CD14-positive monocyte (primary cell): Measurements from ENCODE around the gene PPP1CC. TPM values are rescaled to one million over a fixed set of nuclear protein-coding genes. Genes with fewer than 3 reads are reported as not detected.

Experiments used
- DNase-seq, 3 donors: peaks; one replicate each; pipeline ENCODE4 v3.0.0-alpha.2; 2011 to 2022
- H2AFZ ChIP-seq: 2 replicates; pipeline ENCODE4 v1.6.0; 2012; ENCODE audit warnings: mild to moderate bottlenecking, low read depth, low read length, inconsistent platforms; ENCODE audit not compliant: insufficient read depth, poor library complexity, severe bottlenecking
- H3K27ac ChIP-seq, 2 donors: 1 replicate in 1 of 2; 2 replicates in 1 of 2; pipeline ENCODE4 v1.5.1; 2012 to 2013; ENCODE audit warnings: low read length in 2 of 2, control low read depth in 1 of 2, inconsistent platforms in 1 of 2, low read depth in 1 of 2, mild to moderate bottlenecking in 1 of 2
- H3K27me3 ChIP-seq, 2 donors: one replicate each; pipeline versions ENCODE4 v1.6.0 to v1.6.1; 2011 to 2013; ENCODE audit warnings: low read length in 2 of 2; ENCODE audit not compliant: control insufficient read depth in 2 of 2, insufficient read depth in 2 of 2
- H3K36me3 ChIP-seq, 2 donors: replicated peaks in 1 of 2; 1 replicate in 1 of 2; 2 replicates in 1 of 2; pipeline versions ENCODE4 v1.5.1 to v1.6.1; 2012 to 2013; ENCODE audit warnings: low read length in 2 of 2, control low read depth in 1 of 2, inconsistent platforms in 1 of 2, mild to moderate bottlenecking in 1 of 2; ENCODE audit not compliant: insufficient read depth in 2 of 2, control insufficient read depth in 1 of 2
- H3K4me1 ChIP-seq, 2 donors: 1 replicate in 1 of 2; 2 replicates in 1 of 2; pipeline versions ENCODE4 v1.5.1 to v1.6.1; 2012 to 2013; ENCODE audit warnings: low read length in 2 of 2, control low read depth in 1 of 2, inconsistent platforms in 1 of 2, mild to moderate bottlenecking in 1 of 2, moderate library complexity in 1 of 2; ENCODE audit not compliant: insufficient read depth in 2 of 2, control insufficient read depth in 1 of 2
- H3K4me2 ChIP-seq: replicated peaks from 2 replicates; pipeline ENCODE3; 2012; ENCODE audit warnings: low read length, moderate library complexity, mild to moderate bottlenecking; ENCODE audit not compliant: poor library complexity, severe bottlenecking; ENCODE audit errors: extremely low read depth
- H3K4me3 ChIP-seq, 3 experiments: fragments of 200-600 bp in 1 of 3; sonication (generic) in 1 of 3; replicated peaks in 1 of 3; 1 replicate in 2 of 3; 2 replicates in 1 of 3; pipeline ENCODE4 v1.5.1; 2011 to 2013; ENCODE audit warnings: low read length in 3 of 3, mild to moderate bottlenecking in 3 of 3, control low read depth in 2 of 3, low read depth in 2 of 3, inconsistent platforms in 1 of 3, moderate library complexity in 1 of 3
- H3K79me2 ChIP-seq: 2 replicates; pipeline ENCODE4 v1.6.0; 2012; ENCODE audit warnings: mild to moderate bottlenecking, control low read depth, inconsistent platforms, low read length, moderate library complexity; ENCODE audit not compliant: insufficient read depth
- H3K9ac ChIP-seq: 2 replicates; pipeline ENCODE4 v1.6.0; 2017; ENCODE audit warnings: low read length, mild to moderate bottlenecking; ENCODE audit not compliant: insufficient read depth, poor library complexity, severe bottlenecking
- H3K9me3 ChIP-seq, 2 donors: replicated peaks in 1 of 2; 1 replicate in 1 of 2; 2 replicates in 1 of 2; pipeline versions ENCODE4 v1.5.1 to v1.6.1; 2012 to 2013; ENCODE audit warnings: low read length in 2 of 2, control low read depth in 1 of 2; ENCODE audit not compliant: control insufficient read depth in 1 of 2, insufficient read depth in 1 of 2
- H4K20me1 ChIP-seq: 2 replicates; pipeline ENCODE4 v1.6.0; 2012; ENCODE audit warnings: mild to moderate bottlenecking, low read length, control low read depth, moderate library complexity; ENCODE audit not compliant: insufficient read depth
- H3K27ac Mint-ChIP-seq, 7 donors: one replicate each; pipeline ENCODE4 v1.8.0; 2020; ENCODE audit warnings: mild to moderate bottlenecking in 7 of 7, mixed read lengths in 7 of 7, moderate library complexity in 6 of 7, inconsistent platforms in 2 of 7
- H3K27me3 Mint-ChIP-seq, 3 donors: one replicate each; pipeline ENCODE4 v1.8.0; 2021 to 2022; ENCODE audit warnings: low read depth in 3 of 3, mild to moderate bottlenecking in 3 of 3, mixed read lengths in 3 of 3, moderate library complexity in 3 of 3, inconsistent platforms in 1 of 3
- H3K36me3 Mint-ChIP-seq, 2 donors: one replicate each; pipeline ENCODE4 v1.8.0; 2020; ENCODE audit warnings: mixed read lengths in 2 of 2, inconsistent platforms in 1 of 2, mild to moderate bottlenecking in 1 of 2
- H3K4me1 Mint-ChIP-seq: one replicate; pipeline ENCODE4 v1.8.0; 2020; ENCODE audit warnings: mild to moderate bottlenecking, mixed read lengths
- H3K4me3 Mint-ChIP-seq, 2 donors: one replicate each; pipeline ENCODE4 v1.8.0; 2020; ENCODE audit warnings: mild to moderate bottlenecking in 2 of 2, mixed read lengths in 2 of 2, moderate library complexity in 1 of 2
- H3K9me3 Mint-ChIP-seq, 7 donors: one replicate each; pipeline ENCODE4 v1.8.0; 2020 to 2022; ENCODE audit warnings: mixed read lengths in 7 of 7, mild to moderate bottlenecking in 6 of 7, moderate library complexity in 6 of 7, inconsistent platforms in 2 of 7
- WGBS: methylation state at CpG from one replicate; pipeline ENCODE4 v1.1.5; 2013; ENCODE audit warnings: missing lambda C conversion rate; ENCODE audit not compliant: insufficient coverage; 5-methylcytosine and 5-hydroxymethylcytosine counted together
- intact Hi-C, 2 donors: fragments of 100-400 bp; cut with micrococcal nuclease; formaldehyde crosslinking; loops; one replicate each; pipeline versions ENCODE4 v1.15.0 to v1.15.1; 2023
- polyA plus RNA-seq, 3 donors: library from polyadenylated mRNA; depleted of rRNA in 1 of 3; unstranded in 2 of 3; stranded (reverse) in 1 of 3; fragments of 300-500 nt in 2 of 3; fragments of >200 nt in 1 of 3; fragmentation: Illumina TruSeq in 2 of 3; gene quantifications; 1 replicate in 2 of 3; 2 replicates in 1 of 3; pipeline ENCODE4 v1.2.3, GENCODE V29; 2012 to 2021
- TF ChIP-seq, protein P1 (sequence below): fragments of 200-600 bp; IDR thresholded peaks from one replicate; pipeline ENCODE4 v1.8.0; 2022; ENCODE audit warnings: antibody characterized with exemption, mild to moderate bottlenecking

The PPP1CC gene
- polyA plus RNA-seq, 3 donors: 63.2 to 139 (median 128) TPM

DNA sequence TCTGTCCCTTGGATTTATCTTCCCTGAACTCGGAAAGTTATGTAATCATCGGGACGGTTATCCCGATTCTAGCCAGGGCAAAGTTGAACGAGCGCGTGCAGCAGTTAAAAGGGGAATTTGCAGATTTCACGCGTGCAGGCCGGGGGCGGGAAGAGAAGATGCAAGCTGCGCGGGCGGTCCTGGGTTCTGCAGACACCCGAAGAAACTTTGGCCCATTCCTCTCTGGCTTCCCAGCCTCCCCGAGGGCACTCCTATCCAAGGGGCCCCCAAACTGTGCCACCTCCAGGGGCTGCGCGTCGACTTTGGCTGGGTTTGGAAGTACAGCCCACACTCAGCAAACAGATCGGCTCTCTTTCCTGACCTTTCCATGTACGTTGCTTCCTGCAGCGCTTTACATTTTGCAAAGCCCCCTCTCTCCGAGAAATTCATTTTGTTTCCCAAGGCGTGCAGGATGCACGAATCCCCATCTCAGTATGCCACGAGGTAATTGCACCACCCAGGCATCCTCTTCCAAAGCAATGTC is 941 bp upstream of the PPP1CC start:
- 41% methylated on average over 26 of the region's 26 CpGs for WGBS
- Histone ChIP-seq H3K36me3 (no peaks in the 10 kb centered on the region), H3K27ac (no peak overlapping the region), H3K9me3 (no peaks in the 10 kb centered on the region), H3K79me2 (peaks cover 39% of the 10 kb centered on the region), H3K4me3 (peak overlapping the region; percentile 62 to 92 (median 81)), H2AFZ (peak overlapping the region; percentile 85), H3K9ac (peak overlapping the region; percentile 85), H3K4me2 (peak overlapping the region; percentile 85), H4K20me1 (peaks cover 34% of the 10 kb centered on the region), H3K4me1 (peaks cover 23 to 42% of the 10 kb centered on the region in 2 donors), H3K27me3 (no peaks in the 10 kb centered on the region)
- DNase-seq: peak in 1 of 3 donors; percentile 47
- Mint-ChIP-seq H3K27ac (peak overlapping the region in 1 of 7 donors; percentile 9), H3K9me3 (peaks cover 0 to 4% (median 0%) of the 10 kb centered on the region in 7 donors), H3K4me3 (peak overlapping the region; percentile 94 to 99), H3K36me3 (peaks cover under 1 to 5% of the 10 kb centered on the region in 2 donors), H3K27me3 (peaks cover 0 to 5% (median 2%) of the 10 kb centered on the region in 3 donors), H3K4me1 (peaks cover 48% of the 10 kb centered on the region)
- intact Hi-C loops: loop anchor here in 1 of 2 donors (5.0 kb wide), 1 partner anchor 51 kb away; no protein-coding TSS in a partner anchor
- TF ChIP-seq, protein P1, sequence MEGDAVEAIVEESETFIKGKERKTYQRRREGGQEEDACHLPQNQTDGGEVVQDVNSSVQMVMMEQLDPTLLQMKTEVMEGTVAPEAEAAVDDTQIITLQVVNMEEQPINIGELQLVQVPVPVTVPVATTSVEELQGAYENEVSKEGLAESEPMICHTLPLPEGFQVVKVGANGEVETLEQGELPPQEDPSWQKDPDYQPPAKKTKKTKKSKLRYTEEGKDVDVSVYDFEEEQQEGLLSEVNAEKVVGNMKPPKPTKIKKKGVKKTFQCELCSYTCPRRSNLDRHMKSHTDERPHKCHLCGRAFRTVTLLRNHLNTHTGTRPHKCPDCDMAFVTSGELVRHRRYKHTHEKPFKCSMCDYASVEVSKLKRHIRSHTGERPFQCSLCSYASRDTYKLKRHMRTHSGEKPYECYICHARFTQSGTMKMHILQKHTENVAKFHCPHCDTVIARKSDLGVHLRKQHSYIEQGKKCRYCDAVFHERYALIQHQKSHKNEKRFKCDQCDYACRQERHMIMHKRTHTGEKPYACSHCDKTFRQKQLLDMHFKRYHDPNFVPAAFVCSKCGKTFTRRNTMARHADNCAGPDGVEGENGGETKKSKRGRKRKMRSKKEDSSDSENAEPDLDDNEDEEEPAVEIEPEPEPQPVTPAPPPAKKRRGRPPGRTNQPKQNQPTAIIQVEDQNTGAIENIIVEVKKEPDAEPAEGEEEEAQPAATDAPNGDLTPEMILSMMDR: no peak

DNA sequence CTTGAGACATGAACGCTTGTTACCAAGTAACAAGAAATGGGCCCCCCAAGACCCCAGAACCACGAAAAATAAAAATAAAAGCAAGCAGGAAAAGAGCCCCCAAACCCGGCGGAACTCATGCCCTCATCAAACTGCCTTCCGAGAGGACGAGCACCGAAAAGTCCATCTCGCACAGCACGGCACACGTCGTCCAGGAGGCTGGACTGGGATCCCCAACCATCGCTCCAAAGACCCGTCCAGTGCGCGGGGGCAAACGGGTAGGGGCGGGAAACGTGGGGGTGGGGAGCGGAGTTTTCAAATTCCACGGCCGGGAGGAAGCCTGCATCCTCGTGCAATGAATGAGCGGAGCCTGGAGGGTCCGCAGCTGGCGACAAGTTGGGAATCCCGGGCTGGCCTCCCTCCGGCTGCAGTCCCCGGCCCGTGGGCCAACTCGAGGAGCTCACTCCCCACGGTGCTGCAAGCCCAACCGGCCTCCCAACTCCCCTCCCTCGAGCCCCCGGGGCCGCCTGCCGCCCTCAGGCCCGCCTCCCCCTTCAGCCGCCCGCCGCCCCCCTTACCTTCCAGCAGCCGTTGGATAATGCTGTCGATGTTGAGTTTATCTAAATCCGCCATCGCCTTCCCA is 484 bp downstream of the PPP1CC start:
- intact Hi-C loops: loop anchor here in 1 of 2 donors (5.0 kb wide), 1 partner anchor 50 kb away; no protein-coding TSS in a partner anchor
- Histone ChIP-seq H3K27me3 (no peaks in the 10 kb centered on the region), H3K27ac (peak overlapping the region; percentile 31 to 87), H3K4me1 (peaks cover 27 to 45% of the 10 kb centered on the region in 2 donors), H3K4me3 (peak overlapping the region; percentile 92 to 95 (median 95)), H3K9me3 (no peaks in the 10 kb centered on the region), H3K79me2 (peaks cover 54% of the 10 kb centered on the region), H3K4me2 (peak overlapping the region; percentile 85), H3K9ac (peak overlapping the region; percentile 85), H3K36me3 (peaks cover 0 to under 1% of the 10 kb centered on the region in 2 donors), H4K20me1 (peaks cover 48% of the 10 kb centered on the region), H2AFZ (peak overlapping the region; percentile 85)
- peak in 2 of 3 donors; percentile 3 to 29 for DNase-seq
- WGBS: under 1% methylated on average over 17 of the region's 44 CpGs
- H3K36me3 Mint-ChIP-seq: peaks cover 5 to 7% of the 10 kb centered on the region in 2 donors
- peak overlapping the region; percentile 92 to 96 (median 94) for H3K27ac Mint-ChIP-seq
- TF ChIP-seq, protein P1: no peak
- H3K4me1 Mint-ChIP-seq: peaks cover 55% of the 10 kb centered on the region
- peaks cover 0 to 3% (median 0%) of the 10 kb centered on the region in 7 donors for H3K9me3 Mint-ChIP-seq
- peak overlapping the region; percentile 99 to 100 for H3K4me3 Mint-ChIP-seq
- H3K27me3 Mint-ChIP-seq: peaks cover 0 to 5% (median 2%) of the 10 kb centered on the region in 3 donors
